IPS-15b (cell line): ENCODE measurements around the gene RNF208.

Experiments used
- H3K27me3 ChIP-seq: one replicate; pipeline ENCODE4 v1.6.1; 2013; ENCODE audit warnings: low read length; ENCODE audit not compliant: control insufficient read depth, insufficient read depth
- H3K36me3 ChIP-seq: one replicate; pipeline ENCODE4 v1.6.1; 2013; ENCODE audit warnings: low read length; ENCODE audit not compliant: control insufficient read depth, insufficient read depth
- H3K4me1 ChIP-seq: one replicate; pipeline ENCODE4 v1.6.1; 2013; ENCODE audit warnings: mild to moderate bottlenecking, low read length; ENCODE audit not compliant: control insufficient read depth, insufficient read depth
- H3K4me3 ChIP-seq: one replicate; pipeline ENCODE4 v1.5.1; 2013; ENCODE audit warnings: low read depth, low read length
- H3K9ac ChIP-seq: one replicate; pipeline ENCODE4 v1.6.1; 2013; ENCODE audit warnings: low read depth, mild to moderate bottlenecking, low read length
- H3K9me3 ChIP-seq: one replicate; pipeline ENCODE4 v1.6.1; 2013; ENCODE audit warnings: mild to moderate bottlenecking, low read length; ENCODE audit not compliant: control insufficient read depth, insufficient read depth

The RNF208 gene

DNA sequence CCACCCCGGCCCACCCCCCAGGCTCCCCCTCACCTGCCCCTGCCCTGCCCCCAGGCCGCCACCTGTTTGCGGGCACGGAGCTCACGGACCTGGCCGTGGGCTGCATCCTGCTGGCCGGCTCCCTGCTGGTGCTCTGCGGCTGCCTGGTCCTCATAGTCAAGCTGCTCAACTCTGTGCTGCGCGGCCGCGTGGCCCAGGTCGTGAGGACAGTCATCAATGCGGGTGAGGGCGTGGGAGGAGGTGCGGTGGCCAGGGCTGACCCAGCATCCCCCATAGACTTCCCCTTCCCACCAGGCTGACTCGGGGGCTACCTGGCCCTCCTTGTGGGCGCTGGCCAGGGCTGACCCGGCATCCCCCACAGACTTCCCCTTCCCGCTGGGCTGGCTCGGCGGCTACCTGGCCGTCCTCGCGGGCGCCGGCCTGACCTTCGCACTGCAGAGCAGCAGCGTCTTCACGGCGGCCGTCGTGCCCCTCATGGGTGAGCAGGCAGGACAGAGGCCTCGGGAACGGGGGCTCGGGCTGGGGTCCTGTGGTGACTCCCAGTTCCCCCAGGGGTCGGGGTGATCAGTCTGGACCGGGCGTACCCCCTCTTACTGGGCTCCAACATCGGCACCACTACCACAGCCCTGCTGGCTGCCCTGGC lies 12.1 kb upstream of the RNF208 start:
- Histone ChIP-seq H3K9me3 (no peaks in the 10 kb centered on the region), H3K9ac (no peak overlapping the region), H3K4me3 (no peak overlapping the region), H3K27me3 (no peaks in the 10 kb centered on the region), H3K4me1 (no peaks in the 10 kb centered on the region), H3K36me3 (no peaks in the 10 kb centered on the region)

DNA sequence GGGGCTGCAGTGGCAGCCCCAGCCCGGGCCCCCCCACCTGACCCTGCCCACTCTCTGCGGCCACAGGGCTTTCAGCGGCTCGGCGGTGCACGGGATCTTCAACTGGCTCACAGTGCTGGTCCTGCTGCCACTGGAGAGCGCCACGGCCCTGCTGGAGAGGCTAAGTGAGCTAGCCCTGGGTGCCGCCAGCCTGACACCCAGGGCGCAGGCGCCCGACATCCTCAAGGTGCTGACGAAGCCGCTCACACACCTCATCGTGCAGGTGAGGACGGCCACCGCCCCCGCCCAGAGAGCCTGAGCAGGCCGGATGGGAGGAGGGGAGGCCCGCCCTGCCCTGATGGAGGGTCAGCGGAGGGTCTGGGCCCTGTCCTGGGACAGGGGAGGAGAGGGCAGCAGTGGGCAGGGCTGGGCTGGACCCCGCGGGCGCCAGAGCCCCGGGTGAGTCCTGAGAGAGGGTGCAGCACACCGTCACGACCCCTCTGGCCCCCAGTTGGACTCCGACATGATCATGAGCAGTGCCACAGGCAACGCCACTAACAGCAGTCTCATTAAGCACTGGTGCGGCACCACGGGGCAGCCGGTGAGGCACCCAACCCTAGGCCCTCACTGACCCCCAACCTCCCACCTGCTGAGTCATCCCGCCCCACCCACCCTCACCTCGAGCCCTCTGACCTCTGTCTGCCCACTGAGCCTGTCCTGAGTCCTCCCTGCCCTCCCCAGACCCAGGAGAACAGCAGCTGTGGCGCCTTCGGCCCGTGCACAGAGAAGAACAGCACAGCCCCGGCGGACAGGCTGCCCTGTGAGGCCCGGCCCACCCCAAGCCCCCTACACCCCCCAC lies 11.3 kb upstream of the RNF208 start:
- Histone ChIP-seq H3K27me3 (no peaks in the 10 kb centered on the region), H3K36me3 (no peaks in the 10 kb centered on the region), H3K9me3 (no peaks in the 10 kb centered on the region), H3K4me3 (no peak overlapping the region), H3K4me1 (no peaks in the 10 kb centered on the region), H3K9ac (no peak overlapping the region)

DNA sequence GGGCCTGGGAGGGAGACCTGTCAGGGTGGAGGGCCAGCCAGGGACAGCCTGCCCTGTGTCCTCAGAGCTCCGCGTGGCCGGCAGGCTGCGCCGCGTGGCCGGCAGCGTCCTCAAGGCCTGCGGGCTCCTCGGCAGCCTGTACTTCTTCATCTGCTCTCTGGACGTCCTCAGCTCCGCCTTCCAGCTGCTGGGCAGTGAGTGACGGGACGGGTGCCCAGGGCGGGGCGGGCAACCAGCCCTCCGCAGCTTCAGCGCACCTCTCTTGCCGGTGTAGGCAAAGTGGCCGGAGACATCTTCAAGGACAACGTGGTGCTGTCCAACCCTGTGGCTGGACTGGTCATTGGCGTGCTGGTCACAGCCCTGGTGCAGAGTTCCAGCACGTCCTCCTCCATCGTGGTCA lies 10.5 kb upstream of the RNF208 start:
- Histone ChIP-seq H3K27me3 (no peaks in the 10 kb centered on the region), H3K4me3 (no peak overlapping the region), H3K9me3 (no peaks in the 10 kb centered on the region), H3K4me1 (no peaks in the 10 kb centered on the region), H3K9ac (no peak overlapping the region), H3K36me3 (no peaks in the 10 kb centered on the region)

DNA sequence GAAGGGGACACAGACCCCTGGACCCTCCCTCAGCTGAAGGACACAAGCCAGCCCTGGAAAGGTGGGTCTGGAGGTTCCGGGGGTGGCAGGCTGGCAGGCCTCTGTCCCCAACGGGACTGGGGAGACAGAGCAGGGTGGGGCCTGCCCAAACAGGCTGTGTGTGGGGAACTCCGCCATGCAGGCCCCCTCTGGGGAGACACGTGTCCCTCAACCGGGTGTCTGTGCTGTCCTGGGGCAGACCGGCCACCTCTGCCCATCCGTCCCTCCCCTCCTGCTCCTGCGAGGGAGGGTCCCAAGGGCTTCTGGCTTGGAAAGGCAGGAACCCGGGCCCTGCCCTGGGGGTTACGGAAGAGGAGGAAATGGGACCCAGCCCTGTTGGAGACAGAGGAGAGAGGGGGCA lies 10.1 kb upstream of the RNF208 start:
- H3K9me3 ChIP-seq = no peaks in the 10 kb centered on the region
- no peaks in the 10 kb centered on the region for H3K27me3 ChIP-seq
- H3K36me3 ChIP-seq = no peaks in the 10 kb centered on the region
- no peak overlapping the region for H3K4me3 ChIP-seq
- no peak overlapping the region for H3K9ac ChIP-seq
- H3K4me1 ChIP-seq = no peaks in the 10 kb centered on the region

DNA sequence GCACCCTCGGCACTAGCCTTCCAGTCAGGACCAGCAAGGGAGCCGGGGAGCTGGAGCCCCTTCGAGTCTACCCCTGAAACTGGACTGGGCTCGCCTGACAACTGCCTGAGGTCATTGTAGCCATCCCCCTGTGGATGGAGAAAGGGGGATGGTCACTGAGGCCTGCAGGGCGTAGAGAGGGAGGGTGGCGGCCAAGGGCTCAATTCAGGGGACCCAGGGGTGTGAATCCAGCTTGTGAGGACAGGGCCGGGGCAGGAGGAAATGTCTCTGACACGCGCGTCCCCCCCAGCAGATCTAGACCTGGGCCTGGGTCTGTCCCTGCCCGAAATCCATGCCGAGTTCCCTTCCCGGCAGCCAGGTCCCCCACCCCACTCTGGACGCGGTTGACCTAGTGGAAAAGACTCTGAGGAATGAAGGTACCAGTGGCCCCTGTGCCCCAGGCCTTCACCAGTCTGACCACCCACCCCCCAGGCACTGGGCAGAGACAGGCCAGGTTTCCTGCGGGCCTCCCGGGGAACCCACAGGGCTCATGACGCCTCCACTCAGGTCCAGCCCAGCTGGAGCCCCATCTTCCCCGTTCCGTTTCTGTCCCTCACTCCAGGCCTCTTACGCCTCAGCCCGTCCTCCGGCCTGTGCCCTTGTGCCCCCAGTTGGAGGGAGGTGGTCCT lies 9.5 kb upstream of the RNF208 start:
- Histone ChIP-seq H3K4me3 (no peak overlapping the region), H3K27me3 (no peaks in the 10 kb centered on the region), H3K9ac (no peak overlapping the region), H3K36me3 (no peaks in the 10 kb centered on the region), H3K9me3 (no peaks in the 10 kb centered on the region), H3K4me1 (no peaks in the 10 kb centered on the region)

DNA sequence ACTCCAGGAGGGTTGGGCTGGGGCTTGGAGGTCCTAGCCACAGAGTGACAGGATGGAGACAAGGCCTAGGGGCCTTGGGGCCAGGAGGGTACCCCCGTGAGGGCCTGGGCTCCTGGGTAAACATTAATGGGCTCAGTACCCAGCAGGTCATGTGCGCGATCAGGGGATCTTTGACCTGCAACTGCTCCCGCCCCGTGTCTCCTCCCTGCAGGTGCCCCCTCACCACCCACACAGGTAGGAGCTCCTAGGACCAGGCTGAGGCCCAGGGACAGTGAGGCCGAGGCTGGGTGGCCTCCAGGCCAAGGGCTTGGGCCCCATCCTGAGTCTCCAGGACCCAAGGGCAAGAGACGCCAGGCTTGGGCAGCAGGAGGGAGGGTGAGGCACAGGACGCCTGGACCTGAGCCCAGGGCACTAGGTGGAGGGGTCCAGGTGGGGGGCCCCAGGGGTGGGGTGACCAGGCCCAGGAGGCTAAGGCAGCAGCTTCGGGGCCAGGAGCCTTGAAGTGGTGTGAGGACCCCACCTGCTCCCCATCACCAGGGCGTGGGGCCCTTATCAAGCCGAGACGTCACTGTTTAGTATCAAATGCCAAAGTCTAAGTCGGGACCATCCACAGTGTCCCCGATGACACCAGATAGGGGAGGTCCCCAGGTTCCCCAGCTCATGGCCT lies 8.8 kb upstream of the RNF208 start, which contains the start of gene SLC34A3:
TSS of gene SLC34A3 (plus strand) at position 197 of the 667 bp plus-strand sequence. CDS start 802 bp downstream, outside the sequence.
- H3K27me3 ChIP-seq = no peaks in the 10 kb centered on the region
- no peaks in the 10 kb centered on the region for H3K4me1 ChIP-seq
- no peaks in the 10 kb centered on the region for H3K9me3 ChIP-seq
- H3K36me3 ChIP-seq = no peaks in the 10 kb centered on the region
- no peak within 1 kb of the TSS for H3K4me3 ChIP-seq
- no peak within 1 kb of the TSS for H3K9ac ChIP-seq

DNA sequence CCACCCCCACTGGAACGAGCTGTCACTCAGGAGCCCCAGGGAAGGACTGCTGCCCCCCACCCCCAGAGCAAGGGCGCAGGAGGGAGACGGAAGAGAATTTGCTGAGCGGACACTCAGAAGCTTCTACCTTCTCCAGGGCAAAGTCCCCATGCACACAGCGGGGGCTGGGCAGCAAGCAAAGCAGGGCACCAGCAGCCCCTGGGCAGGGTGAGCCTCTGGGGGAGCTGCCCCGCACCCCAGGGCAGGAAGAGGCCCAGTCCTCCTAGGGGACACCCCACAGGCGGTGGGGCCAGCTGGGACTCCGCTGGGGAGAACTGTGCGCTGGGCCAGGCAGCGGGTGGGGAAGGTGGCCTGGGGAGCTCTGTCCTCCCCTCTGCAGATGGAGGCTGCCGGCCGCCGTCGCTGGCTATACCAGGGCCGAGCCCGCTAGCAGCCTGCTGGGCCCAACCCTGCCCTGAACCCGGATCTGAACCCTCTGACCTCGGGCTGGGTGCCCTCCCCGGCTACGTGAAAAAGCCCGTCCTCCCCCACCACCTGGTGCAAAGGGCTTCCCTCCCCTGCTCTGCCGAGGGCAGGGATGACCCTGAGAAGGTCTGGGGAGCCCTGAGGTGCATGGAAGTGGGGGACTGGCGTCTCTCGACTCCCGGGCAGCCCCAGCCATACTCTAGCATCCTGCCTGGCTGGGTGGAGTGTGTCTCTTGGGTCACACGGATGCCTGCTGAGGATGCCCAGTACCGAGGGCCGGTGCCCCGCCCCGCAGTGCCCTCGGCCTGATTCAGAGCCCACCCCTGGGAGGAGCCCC lies 8.1 kb upstream of the RNF208 start:
- H3K36me3 ChIP-seq = no peaks in the 10 kb centered on the region
- H3K9me3 ChIP-seq = no peaks in the 10 kb centered on the region
- H3K4me1 ChIP-seq = no peaks in the 10 kb centered on the region
- H3K9ac ChIP-seq = no peak overlapping the region
- H3K27me3 ChIP-seq = no peaks in the 10 kb centered on the region
- no peak overlapping the region for H3K4me3 ChIP-seq

DNA sequence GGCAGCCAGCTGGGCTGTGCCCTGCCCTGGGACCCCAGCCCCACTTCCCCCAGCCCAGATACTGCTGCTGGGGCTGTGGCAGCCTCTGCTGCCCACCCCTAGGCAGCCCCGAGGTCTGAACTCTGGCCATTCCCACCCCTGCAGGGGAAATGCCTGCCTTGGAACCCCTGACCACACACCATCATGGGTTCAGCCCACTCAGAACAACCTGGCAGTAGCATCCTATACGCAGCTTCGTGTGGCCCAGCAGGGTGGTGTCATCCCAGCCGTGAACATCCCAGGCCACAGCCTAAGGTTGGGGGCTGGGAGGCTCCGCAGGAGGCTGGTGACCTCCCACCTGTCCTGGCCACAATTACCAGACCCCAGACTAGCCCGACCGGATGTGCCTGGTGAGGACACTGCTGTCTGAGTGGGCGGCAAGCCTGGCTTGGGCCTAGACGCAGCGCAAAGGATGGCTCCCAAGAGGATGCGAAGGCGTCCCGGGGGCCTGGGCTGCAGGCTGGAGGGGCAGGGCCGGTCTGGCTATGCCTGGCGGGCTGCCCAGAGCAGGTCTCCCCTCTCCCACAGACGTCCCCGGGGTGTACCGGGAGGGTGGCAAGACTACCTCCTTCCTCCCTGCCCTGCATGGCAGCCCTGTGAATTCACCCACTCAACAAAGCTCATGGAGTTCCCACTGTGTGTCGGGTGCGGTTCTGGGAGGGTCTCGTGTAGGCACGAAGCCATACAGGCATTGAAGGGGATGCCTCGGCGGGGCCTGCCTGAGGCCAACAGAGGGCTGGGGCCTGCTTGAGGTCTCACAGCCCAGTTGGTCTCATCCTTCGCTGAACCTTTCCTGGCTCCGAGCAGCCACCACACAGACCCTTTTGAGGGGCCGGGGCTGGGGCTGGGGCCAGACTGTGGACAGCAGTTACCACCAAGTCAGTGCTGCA lies 7.2 kb upstream of the RNF208 start:
- Histone ChIP-seq H3K4me3 (no peak overlapping the region), H3K4me1 (no peaks in the 10 kb centered on the region), H3K9ac (no peak overlapping the region), H3K9me3 (no peaks in the 10 kb centered on the region), H3K36me3 (no peaks in the 10 kb centered on the region), H3K27me3 (no peaks in the 10 kb centered on the region)

DNA sequence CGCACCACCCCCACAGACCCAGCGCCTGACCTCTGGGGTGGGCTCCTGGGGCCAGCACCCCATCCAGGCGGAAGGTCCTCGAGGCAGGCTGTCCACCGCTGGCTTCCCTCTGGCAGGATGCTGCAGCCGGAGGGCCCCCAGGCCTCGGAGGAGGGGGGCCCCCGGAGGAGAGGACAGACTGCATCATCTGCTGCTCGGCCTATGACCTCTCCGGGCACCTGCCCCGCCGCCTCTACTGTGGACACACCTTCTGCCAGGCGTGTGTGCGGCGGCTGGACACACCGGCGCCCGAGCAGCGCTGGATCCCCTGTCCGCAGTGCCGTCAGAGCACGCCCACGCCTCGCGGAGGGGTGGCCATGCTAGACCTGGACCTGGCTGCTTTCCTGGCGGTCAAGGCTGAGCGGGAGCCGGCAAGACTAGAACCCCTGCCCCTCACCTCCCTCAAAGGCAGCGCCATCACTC lies 6.5 kb upstream of the RNF208 start:
- no peaks in the 10 kb centered on the region for H3K4me1 ChIP-seq
- no peaks in the 10 kb centered on the region for H3K9me3 ChIP-seq
- no peaks in the 10 kb centered on the region for H3K27me3 ChIP-seq
- H3K4me3 ChIP-seq = no peak overlapping the region
- H3K9ac ChIP-seq = no peak overlapping the region
- H3K36me3 ChIP-seq = no peaks in the 10 kb centered on the region

DNA sequence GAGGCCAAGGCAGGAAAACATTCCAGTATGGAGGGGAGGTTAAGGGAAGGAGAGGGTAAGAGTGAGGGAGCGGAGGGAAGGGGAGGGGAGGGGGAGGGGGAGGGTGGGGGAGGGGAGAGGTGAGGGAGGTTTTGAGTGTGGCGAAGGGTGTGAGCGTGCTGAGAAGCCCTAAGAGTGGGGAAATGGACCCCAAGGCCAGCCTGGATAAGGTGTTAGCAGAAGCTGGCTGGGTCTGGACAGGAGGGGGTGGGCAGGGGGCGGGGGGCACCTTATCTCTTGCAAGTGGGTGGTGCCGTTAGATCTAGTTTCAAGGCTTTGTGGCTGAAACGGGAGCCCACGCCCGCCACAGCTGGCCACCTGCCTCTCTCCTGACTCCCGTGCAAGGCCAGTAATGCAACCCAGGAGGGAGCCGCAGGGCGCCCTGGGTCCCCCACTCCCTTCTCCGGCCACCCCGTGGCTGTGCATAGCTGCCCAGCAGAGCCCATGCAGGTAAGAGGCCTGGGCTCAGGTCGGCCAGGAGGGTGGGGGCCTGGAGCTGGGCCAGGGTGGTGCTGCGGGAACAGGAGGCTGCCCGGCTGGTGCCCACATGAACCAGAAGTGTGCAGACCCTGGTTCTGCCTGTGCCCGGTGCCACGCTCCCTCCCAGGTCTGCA lies 5.9 kb upstream of the RNF208 start:
- Histone ChIP-seq H3K4me1 (no peaks in the 10 kb centered on the region), H3K36me3 (no peaks in the 10 kb centered on the region), H3K9ac (no peak overlapping the region), H3K9me3 (no peaks in the 10 kb centered on the region), H3K27me3 (no peaks in the 10 kb centered on the region), H3K4me3 (peak overlapping the region; percentile 28)
